Epithelial cell of esophagus (primary cell): ENCODE measurements around the gene PARVG.

Experiments used
- DNase-seq: peaks from one replicate; pipeline ENCODE4 v3.0.0; 2010; ENCODE audit warnings: low read depth
- H3K4me3 ChIP-seq: 2 replicates; pipeline ENCODE4 v1.5.1; 2011; ENCODE audit warnings: mild to moderate bottlenecking, low read length, control low read depth
- TF ChIP-seq, protein P1 (sequence below): IDR thresholded peaks from 2 replicates; pipeline ENCODE4 v1.5.1; 2011; ENCODE audit warnings: low read depth, mild to moderate bottlenecking, low read length, control low read depth, inconsistent platforms; ENCODE audit not compliant: insufficient read depth; ENCODE audit errors: missing control alignments

The PARVG gene

GRCh38 chr22:44153710-44154109 lies 27.0 kb upstream of the PARVG start:
- no peak for DNase-seq
- TF ChIP-seq, protein P1, sequence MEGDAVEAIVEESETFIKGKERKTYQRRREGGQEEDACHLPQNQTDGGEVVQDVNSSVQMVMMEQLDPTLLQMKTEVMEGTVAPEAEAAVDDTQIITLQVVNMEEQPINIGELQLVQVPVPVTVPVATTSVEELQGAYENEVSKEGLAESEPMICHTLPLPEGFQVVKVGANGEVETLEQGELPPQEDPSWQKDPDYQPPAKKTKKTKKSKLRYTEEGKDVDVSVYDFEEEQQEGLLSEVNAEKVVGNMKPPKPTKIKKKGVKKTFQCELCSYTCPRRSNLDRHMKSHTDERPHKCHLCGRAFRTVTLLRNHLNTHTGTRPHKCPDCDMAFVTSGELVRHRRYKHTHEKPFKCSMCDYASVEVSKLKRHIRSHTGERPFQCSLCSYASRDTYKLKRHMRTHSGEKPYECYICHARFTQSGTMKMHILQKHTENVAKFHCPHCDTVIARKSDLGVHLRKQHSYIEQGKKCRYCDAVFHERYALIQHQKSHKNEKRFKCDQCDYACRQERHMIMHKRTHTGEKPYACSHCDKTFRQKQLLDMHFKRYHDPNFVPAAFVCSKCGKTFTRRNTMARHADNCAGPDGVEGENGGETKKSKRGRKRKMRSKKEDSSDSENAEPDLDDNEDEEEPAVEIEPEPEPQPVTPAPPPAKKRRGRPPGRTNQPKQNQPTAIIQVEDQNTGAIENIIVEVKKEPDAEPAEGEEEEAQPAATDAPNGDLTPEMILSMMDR = no peak
- H3K4me3 ChIP-seq = no peak overlapping the region

GRCh38 chr22:44154436-44154942 lies 26.2 kb upstream of the PARVG start:
- H3K4me3 ChIP-seq = no peak overlapping the region
- no peak for DNase-seq
- TF ChIP-seq, protein P1 = no peak

DNA sequence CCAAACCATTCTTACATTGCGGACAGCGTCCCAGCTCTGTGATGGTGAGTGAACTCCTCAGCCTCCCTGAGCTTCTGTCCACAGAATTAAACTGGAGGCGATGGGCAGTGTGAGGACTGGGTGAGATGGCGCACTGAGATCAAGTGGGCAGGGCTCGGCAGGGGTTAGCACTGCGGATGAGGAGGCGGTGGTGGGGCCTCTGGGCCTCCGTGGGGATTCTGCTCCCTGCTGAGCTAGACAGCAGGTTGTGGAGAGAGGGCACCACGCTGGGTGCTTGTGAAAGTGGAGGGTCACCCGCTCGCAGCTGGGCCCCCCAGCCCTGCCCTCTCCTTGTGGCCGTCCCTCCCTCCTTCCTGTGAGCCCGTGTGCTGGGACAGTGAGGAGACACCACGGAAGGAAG lies 25.6 kb upstream of the PARVG start:
- H3K4me3 ChIP-seq = no peak overlapping the region
- TF ChIP-seq, protein P1 = no peak
- DNase-seq = no peak

DNA sequence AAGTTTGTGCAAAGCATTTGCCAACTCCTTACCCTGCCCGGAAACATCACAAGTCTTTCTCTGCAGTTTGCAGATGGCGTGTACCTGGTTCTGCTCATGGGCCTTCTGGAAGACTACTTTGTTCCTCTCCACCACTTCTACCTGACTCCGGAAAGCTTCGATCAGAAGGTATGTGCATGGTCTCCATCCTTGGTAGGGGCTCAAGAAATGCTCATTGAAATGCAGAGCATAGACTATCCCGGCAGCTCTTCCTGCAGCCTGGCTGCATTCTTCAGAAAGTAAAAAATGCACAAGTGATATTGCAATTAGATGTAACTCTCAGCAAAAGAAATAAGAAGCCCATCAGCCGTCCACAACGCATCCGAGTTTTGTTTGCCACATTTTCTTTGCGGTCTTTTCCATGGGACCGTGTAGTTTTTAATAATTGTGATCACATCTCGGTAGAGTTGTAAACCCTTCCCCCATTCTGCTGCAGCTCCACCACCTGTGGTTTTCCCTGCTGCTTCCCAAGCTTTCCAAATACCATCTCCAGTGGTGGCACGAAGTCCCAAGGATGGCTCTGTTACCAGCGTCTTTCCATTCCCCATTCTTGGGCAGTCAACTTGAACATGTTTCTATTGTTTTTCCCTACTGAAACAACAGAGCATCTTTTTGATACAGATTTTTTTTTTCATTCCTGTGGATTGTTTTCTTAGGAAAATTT lies 22.7 kb upstream of the PARVG start:
- no peak overlapping the region for H3K4me3 ChIP-seq
- TF ChIP-seq, protein P1 = no peak

DNA sequence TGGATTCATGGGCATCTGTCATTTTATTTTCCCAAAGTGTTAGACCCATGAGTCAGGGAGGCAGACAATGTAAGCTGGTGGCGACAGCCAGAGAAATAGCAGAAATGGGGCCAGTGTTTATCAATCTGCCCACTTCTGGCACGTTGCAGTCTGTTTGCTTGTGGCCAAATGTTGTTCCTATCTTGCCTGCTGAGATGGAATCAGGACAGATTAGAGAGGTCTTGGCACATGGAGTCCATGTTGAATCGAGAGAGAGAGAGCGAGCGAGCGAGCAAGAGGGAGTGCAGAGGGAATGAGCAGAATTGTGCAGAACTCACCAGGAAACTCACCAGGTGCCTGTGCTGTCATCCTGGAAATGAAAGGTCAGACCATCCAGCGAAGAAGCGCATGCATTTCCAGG lies 21.9 kb upstream of the PARVG start:
- no peak overlapping the region for H3K4me3 ChIP-seq
- TF ChIP-seq, protein P1 = no peak
- DNase-seq = no peak

More for the DNA sequence above, 22.7 kb upstream of the PARVG start:
- DNase-seq = no peak

DNA sequence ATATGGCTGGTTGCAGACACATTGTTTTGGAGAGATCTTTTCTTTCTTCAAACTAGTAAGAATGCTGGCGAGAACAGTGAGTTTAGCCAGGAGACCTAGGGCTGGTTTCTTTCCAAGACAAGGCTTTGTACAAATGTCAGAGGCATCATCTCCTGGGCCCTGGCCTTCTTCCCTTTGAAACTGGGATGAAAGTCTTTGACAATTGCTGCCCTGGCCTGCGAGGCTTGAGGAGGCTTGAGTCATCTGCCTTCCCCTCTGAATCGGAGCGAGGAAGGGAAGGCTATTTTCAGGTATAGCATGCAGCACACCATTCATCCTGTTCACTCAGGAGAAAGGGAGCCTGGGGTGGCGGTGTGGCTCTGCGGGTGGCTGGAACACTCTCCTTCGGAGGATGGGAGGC lies 21.5 kb upstream of the PARVG start:
- H3K4me3 ChIP-seq = no peak overlapping the region
- no peak for DNase-seq
- TF ChIP-seq, protein P1 = no peak

DNA sequence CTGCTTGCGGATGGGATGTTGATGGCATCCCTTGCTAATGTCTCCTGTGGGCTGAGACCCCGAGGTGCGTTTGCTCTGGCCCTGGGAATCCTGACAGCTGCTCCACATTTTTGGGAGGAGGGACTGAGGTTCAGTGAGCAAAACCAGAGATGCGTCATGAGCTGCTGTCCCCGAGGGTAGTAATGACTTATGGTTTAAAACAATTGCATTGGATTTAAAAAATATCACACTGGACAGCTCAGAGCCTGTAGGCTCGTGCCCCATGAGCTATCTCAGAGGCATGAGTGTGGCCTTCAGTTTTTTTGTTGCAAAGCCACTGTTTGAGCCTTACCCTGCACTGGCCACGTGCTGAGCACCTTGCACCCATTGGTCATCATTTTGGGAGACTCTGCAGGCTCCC lies 20.9 kb upstream of the PARVG start:
- no peak overlapping the region for H3K4me3 ChIP-seq
- TF ChIP-seq, protein P1 = no peak
- DNase-seq = no peak
